T-helper 17 cell (primary cell): Measurements from ENCODE around the gene MED13L. TPM values are rescaled to one million over a fixed set of nuclear protein-coding genes. Genes with fewer than 3 reads are reported as not detected.

Source experiments
- ATAC-seq: fragments of 150-1000 bp; cut with Tn5 transposase; 2 replicates; pipeline ENCODE4 v1.10.0; 2021; ENCODE audit warnings: mild to moderate bottlenecking, moderate library complexity
- DNase-seq, 3 donors: peaks; one replicate each; pipeline versions ENCODE4 v3.0.0 to v3.0.0-alpha.2; 2020 to 2021
- H3K9me3 ChIP-seq: one replicate; pipeline ENCODE4 v1.7.0; 2013; ENCODE audit warnings: low read length, mild to moderate bottlenecking; ENCODE audit not compliant: control insufficient read depth, poor library complexity, severe bottlenecking
- H3K27ac Mint-ChIP-seq: one replicate; pipeline ENCODE4 v1.8.0; 2022; ENCODE audit warnings: mild to moderate bottlenecking, moderate library complexity, mixed read lengths
- H3K27me3 Mint-ChIP-seq: one replicate; pipeline ENCODE4 v1.8.0; 2022; ENCODE audit warnings: mixed read lengths
- H3K36me3 Mint-ChIP-seq: one replicate; pipeline ENCODE4 v1.8.0; 2022; ENCODE audit warnings: low read depth, mixed read lengths
- H3K4me1 Mint-ChIP-seq: one replicate; pipeline ENCODE4 v1.8.0; 2022; ENCODE audit warnings: mild to moderate bottlenecking, mixed read lengths
- H3K4me3 Mint-ChIP-seq: one replicate; pipeline ENCODE4 v1.8.0; 2022; ENCODE audit warnings: mild to moderate bottlenecking, moderate library complexity, mixed read lengths
- total RNA-seq, 4 donors: library from RNA in 2 of 4; stranded (reverse) in 2 of 4; gene quantifications; one replicate each; pipeline ENCODE4 v1.2.3 and lab custom pipeline; 2022 to 2026

MED13L gene
- total RNA-seq, 2 donors from 2014 or later = 184 to 193 TPM

DNA sequence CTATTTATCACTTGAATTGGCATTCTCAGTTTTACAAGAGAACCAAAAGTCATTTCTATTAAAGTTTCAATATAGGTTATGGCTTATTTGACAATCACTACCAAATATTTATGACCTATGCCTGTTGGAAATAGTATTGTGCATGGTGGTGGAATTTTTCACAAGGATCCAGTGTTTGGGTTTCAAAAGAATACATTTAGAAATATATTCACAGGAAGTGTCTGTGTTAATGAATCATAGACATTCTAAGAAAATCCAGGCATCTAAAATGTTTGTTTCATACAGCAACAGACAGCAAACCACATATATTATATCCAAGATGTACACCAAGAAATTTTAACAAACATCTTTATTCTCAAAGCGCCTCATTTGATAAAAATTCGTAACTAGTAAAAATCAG lies 92.7 kb downstream of the MED13L start:
- no peaks in the 10 kb centered on the region for H3K9me3 ChIP-seq
- Mint-ChIP-seq H3K4me3 (no peak overlapping the region), H3K27ac (no peak overlapping the region), H3K36me3 (no peaks in the 10 kb centered on the region), H3K27me3 (no peaks in the 10 kb centered on the region), H3K4me1 (peaks cover 46% of the 10 kb centered on the region)
- DNase-seq (no peak), ATAC-seq (no peak)

DNA sequence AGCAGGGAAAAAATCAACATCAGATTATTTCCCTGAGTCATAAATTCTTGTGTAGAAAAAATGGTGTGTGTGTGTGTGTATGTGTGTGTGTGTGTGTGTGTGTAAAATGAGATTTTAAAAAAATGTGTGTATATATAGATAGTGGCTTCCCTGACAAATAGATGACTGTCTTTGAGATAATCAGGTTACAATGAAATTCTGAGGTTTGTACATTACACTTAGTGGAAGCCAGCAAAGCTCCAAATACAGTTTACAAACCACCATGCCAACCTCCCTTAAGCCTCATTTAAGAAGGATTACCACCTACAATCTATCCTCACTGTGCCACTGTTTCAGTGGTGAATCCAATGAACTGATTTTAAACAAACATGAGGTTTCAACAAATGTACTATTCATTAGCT lies 93.8 kb downstream of the MED13L start:
- DNase-seq (no peak), ATAC-seq (no peak)
- Mint-ChIP-seq H3K27me3 (no peaks in the 10 kb centered on the region), H3K4me1 (peaks cover 38% of the 10 kb centered on the region), H3K36me3 (no peaks in the 10 kb centered on the region), H3K27ac (no peak overlapping the region), H3K4me3 (no peak overlapping the region)
- H3K9me3 ChIP-seq = no peaks in the 10 kb centered on the region

DNA sequence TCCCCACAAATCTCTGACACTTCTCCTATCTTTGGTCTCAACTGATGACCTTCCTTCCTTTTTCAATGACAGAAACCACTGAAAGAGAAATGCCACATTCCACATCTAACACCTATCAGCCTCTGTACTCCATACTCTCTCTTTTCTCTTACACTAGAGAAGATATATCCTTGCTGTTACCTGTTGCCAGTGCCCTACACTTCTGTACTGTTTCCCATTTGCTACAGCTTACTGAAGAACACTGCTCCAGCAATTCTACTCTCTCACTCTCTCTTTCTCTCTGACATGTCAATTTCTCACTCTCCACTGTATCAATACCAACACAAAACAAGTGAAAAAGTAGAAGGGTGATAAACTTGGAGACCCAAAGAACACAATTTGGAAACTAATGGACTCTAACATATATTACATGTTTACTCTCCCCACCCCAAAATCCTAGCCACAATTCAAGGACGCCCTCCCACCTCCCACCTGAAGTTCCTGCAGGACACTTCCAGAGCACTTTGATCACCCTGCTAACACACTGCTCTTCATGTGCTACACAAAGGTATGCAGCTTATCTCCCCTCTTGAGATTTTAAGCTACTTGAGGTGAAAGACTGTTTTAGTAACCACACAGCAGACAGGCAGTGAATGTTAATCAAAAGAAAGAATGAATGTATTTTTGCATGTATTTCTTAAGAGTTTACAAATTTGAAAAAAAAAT lies 95.0 kb downstream of the MED13L start:
- no peak for DNase-seq
- H3K9me3 ChIP-seq = no peaks in the 10 kb centered on the region
- H3K36me3 Mint-ChIP-seq = no peaks in the 10 kb centered on the region
- H3K4me3 Mint-ChIP-seq = peak overlapping the region; percentile 1
- peak overlapping the region; percentile 1 for H3K27ac Mint-ChIP-seq
- H3K4me1 Mint-ChIP-seq = peaks cover 34% of the 10 kb centered on the region
- no peaks in the 10 kb centered on the region for H3K27me3 Mint-ChIP-seq
- no peak for ATAC-seq

DNA sequence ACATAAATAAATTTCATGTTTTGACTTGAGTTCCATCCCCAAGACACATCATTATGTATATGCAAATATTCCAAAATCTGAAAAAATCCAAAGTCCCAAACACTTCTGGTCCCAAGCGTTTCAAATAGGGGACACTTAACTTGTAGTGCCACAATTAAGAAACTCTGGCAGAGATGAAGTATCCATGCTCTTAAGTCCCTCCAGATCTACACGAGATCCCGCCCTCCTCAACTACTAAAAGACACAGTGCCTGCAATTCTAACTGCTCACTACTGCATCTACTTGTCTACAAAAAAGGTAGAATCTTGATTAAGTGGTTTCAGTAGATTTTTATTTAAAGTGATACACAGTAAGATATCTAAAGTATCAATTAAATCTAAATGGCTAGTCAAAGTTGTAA lies 97.0 kb downstream of the MED13L start:
- H3K9me3 ChIP-seq = no peaks in the 10 kb centered on the region
- H3K4me3 Mint-ChIP-seq = no peak overlapping the region
- H3K27ac Mint-ChIP-seq = peak overlapping the region; percentile 39
- H3K36me3 Mint-ChIP-seq = no peaks in the 10 kb centered on the region
- ATAC-seq (no peak), DNase-seq (no peak)
- H3K27me3 Mint-ChIP-seq = no peaks in the 10 kb centered on the region
- H3K4me1 Mint-ChIP-seq = peaks cover 34% of the 10 kb centered on the region

DNA sequence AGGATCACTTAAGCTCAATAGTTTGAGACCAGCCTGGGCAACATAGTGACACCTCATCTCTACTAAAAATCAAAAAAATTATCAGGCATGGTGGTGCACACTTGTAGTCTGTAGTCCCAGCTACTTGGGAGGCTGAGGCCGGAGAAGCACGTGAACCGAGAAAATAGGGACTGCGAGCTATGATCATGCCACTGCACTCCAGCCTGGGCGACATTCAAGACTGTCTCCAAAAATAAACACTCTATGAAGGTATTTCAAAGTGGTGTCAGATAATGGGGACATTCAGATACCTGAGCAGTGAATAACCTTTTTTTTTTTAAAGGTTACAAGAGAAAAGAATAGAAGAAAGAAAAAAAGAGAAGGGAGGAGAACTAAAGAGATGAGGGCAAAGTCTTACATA lies 98.1 kb downstream of the MED13L start:
- Mint-ChIP-seq H3K36me3 (no peaks in the 10 kb centered on the region), H3K4me1 (peaks cover 42% of the 10 kb centered on the region), H3K27me3 (no peaks in the 10 kb centered on the region), H3K4me3 (no peak overlapping the region), H3K27ac (no peak overlapping the region)
- no peaks in the 10 kb centered on the region for H3K9me3 ChIP-seq
- DNase-seq (no peak), ATAC-seq (no peak)

DNA sequence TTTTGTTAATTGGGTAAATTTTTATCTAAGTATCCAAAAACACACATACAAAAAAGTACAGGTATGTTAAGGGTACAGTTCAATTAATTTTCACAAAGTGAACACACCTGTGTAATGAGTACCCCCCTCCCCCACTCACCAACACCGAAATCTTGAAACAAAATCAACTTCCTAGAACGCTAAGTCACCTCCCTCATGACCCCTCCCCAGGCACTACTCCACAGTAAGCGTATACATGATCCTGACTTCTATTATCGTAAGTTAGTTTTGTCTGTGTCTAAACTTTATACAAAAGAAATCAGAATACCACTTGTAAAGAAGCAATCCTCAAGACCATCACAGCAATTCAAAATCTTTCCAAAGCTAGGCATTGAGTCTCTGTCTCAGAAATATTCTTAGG lies 100.5 kb downstream of the MED13L start:
- no peak for DNase-seq
- no peaks in the 10 kb centered on the region for H3K36me3 Mint-ChIP-seq
- no peak for ATAC-seq
- H3K27me3 Mint-ChIP-seq = no peaks in the 10 kb centered on the region
- H3K9me3 ChIP-seq = no peaks in the 10 kb centered on the region
- H3K4me3 Mint-ChIP-seq = no peak overlapping the region
- H3K4me1 Mint-ChIP-seq = peaks cover 43% of the 10 kb centered on the region
- no peak overlapping the region for H3K27ac Mint-ChIP-seq

DNA sequence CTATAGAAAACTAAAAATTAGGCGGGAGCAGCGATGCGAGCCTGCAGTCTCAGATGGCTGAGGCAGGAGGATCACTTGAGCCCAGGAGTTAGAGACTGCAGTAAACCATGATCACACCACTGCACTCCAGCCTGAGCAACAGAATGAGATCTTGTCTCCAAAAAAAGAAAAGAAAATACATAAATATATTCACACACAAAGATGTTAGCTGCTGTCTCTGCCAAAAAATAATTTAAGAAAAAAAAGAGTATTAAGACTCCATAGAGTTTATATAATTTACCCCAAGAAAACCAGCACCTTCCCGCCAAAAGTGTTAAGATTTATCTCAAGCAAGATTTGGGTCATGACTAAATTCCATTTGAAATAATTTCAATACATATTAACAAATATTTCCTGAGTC lies 102.6 kb downstream of the MED13L start:
- Mint-ChIP-seq H3K4me3 (peak overlapping the region; percentile 58), H3K27me3 (no peaks in the 10 kb centered on the region), H3K4me1 (peaks cover 46% of the 10 kb centered on the region), H3K36me3 (no peaks in the 10 kb centered on the region), H3K27ac (no peak overlapping the region)
- DNase-seq (no peak), ATAC-seq (no peak)
- H3K9me3 ChIP-seq = no peaks in the 10 kb centered on the region

DNA sequence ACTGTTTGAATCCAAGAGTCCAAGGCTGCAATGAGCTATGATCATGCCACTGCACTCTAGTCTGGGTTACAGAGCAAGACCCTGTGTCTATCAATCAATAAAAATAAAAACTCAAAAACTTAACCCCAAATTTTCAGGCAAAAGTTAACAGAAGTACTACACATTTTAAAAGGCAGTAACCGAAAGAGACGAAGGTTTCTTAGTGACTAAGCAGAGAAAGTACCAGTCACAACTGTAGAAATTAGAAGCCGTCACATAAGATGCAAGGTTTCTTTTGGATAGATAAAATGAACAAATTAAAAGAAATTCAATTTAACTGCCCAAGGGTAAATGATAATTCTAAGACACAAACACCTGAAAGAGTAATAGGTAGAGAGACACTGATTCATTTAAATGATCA lies 103.5 kb downstream of the MED13L start:
- no peaks in the 10 kb centered on the region for H3K27me3 Mint-ChIP-seq
- no peaks in the 10 kb centered on the region for H3K9me3 ChIP-seq
- H3K27ac Mint-ChIP-seq = peak overlapping the region; percentile 51
- peak overlapping the region; percentile 31 for H3K4me3 Mint-ChIP-seq
- H3K36me3 Mint-ChIP-seq = no peaks in the 10 kb centered on the region
- H3K4me1 Mint-ChIP-seq = peaks cover 48% of the 10 kb centered on the region
- ATAC-seq (no peak), DNase-seq (no peak)

DNA sequence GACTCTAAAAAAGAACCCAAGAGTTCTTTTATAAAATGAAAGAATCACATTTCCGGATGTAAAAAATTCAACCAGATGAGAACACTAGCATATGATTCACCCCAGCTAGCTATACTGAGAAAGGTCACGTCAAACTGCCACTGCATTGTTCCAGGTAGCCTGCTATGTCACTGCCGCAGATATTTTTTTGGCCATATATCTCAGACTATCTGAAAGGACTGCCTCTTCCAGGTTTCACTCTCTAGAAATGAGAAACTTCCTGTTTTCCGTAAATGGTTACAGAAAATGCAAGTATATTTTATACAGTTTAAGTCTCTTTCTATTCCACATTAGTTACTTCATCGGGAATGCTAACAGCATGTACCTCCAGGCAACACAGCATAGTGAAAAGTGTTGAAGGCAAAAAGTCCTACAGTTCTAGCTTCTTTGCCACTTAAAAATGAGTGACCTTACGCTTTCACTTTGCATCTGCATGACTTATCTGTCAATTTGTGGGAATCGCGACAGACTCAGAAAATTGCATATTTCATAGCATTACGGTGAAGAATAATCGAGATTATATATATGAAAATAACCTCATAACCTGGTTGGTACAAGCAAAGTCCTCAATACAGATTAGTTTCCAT lies 105.2 kb downstream of the MED13L start:
- H3K4me3 Mint-ChIP-seq = peak overlapping the region; percentile 77
- no peaks in the 10 kb centered on the region for H3K27me3 Mint-ChIP-seq
- H3K4me1 Mint-ChIP-seq = peaks cover 48% of the 10 kb centered on the region
- H3K9me3 ChIP-seq = no peaks in the 10 kb centered on the region
- no peaks in the 10 kb centered on the region for H3K36me3 Mint-ChIP-seq
- DNase-seq (no peak), ATAC-seq (peak; percentile 81)
- peak overlapping the region; percentile 92 for H3K27ac Mint-ChIP-seq

DNA sequence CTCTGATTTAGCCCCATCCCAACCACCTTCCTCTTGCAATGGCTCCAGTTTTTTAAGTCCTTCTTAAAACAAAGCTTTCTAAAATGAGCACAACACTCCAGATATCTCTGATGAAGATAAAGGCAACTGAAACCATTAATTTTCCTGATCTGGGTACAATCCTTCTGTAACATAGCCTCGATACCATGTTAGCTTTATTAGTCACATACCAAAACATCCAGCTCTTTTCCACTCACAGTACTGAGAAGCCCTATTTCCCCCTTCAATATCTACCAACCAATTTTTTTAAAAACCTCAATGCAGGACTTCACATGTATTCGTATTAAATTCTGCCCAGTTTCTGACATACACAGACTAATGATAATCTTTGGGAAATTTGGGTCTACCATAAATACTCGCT lies 105.9 kb downstream of the MED13L start:
- peak overlapping the region; percentile 92 for H3K27ac Mint-ChIP-seq
- no peaks in the 10 kb centered on the region for H3K9me3 ChIP-seq
- no peaks in the 10 kb centered on the region for H3K27me3 Mint-ChIP-seq
- no peak for ATAC-seq
- H3K4me3 Mint-ChIP-seq = peak overlapping the region; percentile 77
- H3K36me3 Mint-ChIP-seq = no peaks in the 10 kb centered on the region
- H3K4me1 Mint-ChIP-seq = peaks cover 45% of the 10 kb centered on the region
- no peak for DNase-seq

DNA sequence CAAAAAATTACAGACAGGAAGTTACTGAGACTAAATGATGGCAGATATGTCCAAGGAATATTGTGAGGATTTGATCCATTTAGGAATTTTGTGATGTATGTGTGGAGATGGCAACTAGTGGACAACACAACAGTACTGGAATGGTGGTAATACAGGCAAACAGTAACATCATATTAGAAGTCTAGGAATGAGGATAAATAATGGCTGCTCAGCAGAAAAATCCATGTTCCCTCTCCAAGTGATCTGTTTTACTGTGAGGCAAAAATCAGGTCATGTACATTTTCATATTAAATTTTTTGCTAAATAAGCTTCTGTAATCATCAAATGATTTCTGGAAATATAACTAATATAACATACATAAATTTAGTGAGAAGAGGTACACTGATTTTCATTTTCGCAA lies 108.4 kb downstream of the MED13L start:
- no peaks in the 10 kb centered on the region for H3K27me3 Mint-ChIP-seq
- no peak for ATAC-seq
- no peak overlapping the region for H3K27ac Mint-ChIP-seq
- H3K4me3 Mint-ChIP-seq = no peak overlapping the region
- no peaks in the 10 kb centered on the region for H3K36me3 Mint-ChIP-seq
- H3K4me1 Mint-ChIP-seq = peaks cover 44% of the 10 kb centered on the region
- DNase-seq = no peak
- no peaks in the 10 kb centered on the region for H3K9me3 ChIP-seq

DNA sequence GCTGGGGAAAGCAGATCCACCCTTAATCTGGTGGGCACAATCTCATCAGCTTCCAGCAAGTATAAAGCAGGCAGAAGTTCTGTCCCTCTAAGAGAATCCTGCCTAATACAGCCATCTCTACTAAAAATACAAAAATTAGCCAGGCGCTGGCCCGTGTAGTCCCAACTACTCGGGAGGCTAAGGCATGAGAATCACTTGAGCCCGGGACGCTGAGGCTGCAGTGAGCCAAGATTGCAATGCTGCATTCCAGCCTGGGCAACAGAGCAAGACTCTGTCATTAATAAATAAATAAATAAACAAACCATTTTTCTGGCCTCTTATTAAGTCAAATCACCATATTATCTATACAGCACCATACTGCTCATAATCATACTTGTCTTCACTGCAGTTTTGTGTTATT lies 111.2 kb downstream of the MED13L start:
- no peaks in the 10 kb centered on the region for H3K27me3 Mint-ChIP-seq
- peak overlapping the region; percentile 72 for H3K27ac Mint-ChIP-seq
- DNase-seq (no peak), ATAC-seq (no peak)
- H3K4me1 Mint-ChIP-seq = peaks cover 28% of the 10 kb centered on the region
- no peaks in the 10 kb centered on the region for H3K9me3 ChIP-seq
- no peak overlapping the region for H3K4me3 Mint-ChIP-seq
- H3K36me3 Mint-ChIP-seq = no peaks in the 10 kb centered on the region

DNA sequence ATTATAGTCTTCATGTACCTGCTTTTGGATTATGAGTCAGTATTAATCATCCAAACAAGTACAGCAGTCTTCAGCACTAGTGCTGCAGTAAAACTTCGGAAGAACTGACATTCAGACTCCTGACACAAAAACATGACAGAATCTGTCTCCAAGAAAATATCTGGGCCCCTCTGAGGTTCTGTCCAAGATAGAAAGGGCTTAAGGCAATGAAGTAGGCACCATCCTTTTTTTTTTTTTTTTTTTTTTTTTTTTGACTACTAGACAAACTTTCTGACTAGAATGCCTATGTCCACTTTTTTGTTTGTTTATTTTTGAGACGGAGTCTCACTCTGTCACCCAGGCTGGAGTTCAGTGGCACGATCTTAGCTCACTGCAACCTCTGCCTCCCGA lies 112.5 kb downstream of the MED13L start:
- Mint-ChIP-seq H3K27me3 (no peaks in the 10 kb centered on the region), H3K36me3 (no peaks in the 10 kb centered on the region), H3K4me1 (peaks cover 33% of the 10 kb centered on the region), H3K4me3 (no peak overlapping the region), H3K27ac (peak overlapping the region; percentile 72)
- H3K9me3 ChIP-seq = no peaks in the 10 kb centered on the region
- ATAC-seq = no peak
- no peak for DNase-seq
